OCI-LY1 (cell line): Measurements from ENCODE around the gene SOX30.

ENCODE experiments used
- EZH2 ChIP-seq: fragments of 200-600 bp; sonication (generic), shearing (Covaris generic); IDR thresholded peaks from 2 replicates; pipeline ENCODE4 v1.8.0; 2017; ENCODE audit warnings: borderline replicate concordance, mixed run types, mild to moderate bottlenecking, antibody characterized with exemption, low read length, moderate library complexity, mixed read lengths
- TF ChIP-seq, protein P1 (sequence below): fragments of 200-600 bp; sonication (generic), shearing (Covaris generic); IDR thresholded peaks from 2 replicates; pipeline ENCODE4 v1.5.1; 2017; ENCODE audit warnings: mild to moderate bottlenecking, antibody characterized with exemption, low read length, moderate library complexity, mixed read lengths

DNA sequence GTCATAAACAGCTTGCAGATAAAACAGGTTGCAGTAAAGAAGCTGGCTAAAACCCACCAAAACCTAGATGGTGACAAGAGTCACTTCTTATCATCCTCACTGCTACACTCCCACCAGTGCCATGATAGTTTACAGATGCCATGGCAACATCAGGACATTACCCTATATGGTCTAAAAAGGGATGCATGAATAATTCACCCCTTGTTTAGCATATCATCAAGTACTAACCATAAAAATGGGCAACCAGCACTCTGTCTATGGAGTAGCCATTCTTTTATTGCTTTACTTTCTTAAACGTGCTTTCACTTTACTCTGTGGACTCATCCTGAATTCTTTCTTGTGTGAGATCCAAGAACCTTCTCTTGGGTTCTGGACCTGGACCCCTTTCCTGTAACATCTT, 6.7 kb upstream of the SOX30 start:
- TF ChIP-seq, protein P1, sequence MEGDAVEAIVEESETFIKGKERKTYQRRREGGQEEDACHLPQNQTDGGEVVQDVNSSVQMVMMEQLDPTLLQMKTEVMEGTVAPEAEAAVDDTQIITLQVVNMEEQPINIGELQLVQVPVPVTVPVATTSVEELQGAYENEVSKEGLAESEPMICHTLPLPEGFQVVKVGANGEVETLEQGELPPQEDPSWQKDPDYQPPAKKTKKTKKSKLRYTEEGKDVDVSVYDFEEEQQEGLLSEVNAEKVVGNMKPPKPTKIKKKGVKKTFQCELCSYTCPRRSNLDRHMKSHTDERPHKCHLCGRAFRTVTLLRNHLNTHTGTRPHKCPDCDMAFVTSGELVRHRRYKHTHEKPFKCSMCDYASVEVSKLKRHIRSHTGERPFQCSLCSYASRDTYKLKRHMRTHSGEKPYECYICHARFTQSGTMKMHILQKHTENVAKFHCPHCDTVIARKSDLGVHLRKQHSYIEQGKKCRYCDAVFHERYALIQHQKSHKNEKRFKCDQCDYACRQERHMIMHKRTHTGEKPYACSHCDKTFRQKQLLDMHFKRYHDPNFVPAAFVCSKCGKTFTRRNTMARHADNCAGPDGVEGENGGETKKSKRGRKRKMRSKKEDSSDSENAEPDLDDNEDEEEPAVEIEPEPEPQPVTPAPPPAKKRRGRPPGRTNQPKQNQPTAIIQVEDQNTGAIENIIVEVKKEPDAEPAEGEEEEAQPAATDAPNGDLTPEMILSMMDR: no peak
- TF ChIP-seq EZH2: no peak
